HCT116 (cell line): Measurements from ENCODE around the gene SPATA2L.
"Not testable (repeated sequence)": the region's sequence is repeated elsewhere in the genome, so short reads cannot be mapped to it uniquely, and the experiment has no call there.

ENCODE experiments used
- CTCF ChIP-seq, 3 experiments: fragments of 200-600 bp in 1 of 3; sonication (generic) in 1 of 3; IDR thresholded peaks in 2 of 3; conservative IDR thresholded peaks in 1 of 3; 2 replicates each; pipeline ENCODE4 v1.5.1; 2012 to 2017; ENCODE audit warnings: low read depth in 2 of 3, low read length in 2 of 3, antibody characterized with exemption in 1 of 3, borderline replicate concordance in 1 of 3, control low read depth in 1 of 3, mild to moderate bottlenecking in 1 of 3, mixed read lengths in 1 of 3, mixed run types in 1 of 3, moderate library complexity in 1 of 3; ENCODE audit not compliant: insufficient read depth in 1 of 3
- ELF1 ChIP-seq: IDR thresholded peaks from 2 replicates; pipeline ENCODE4 v1.6.1; 2012; ENCODE audit warnings: low read depth, borderline replicate concordance
- EZH2 ChIP-seq: fragments of 200-600 bp; sonication (generic); IDR thresholded peaks from 2 replicates; pipeline ENCODE4 v1.6.1; 2017; ENCODE audit warnings: antibody characterized with exemption, mixed run types
- FOSL1 ChIP-seq: IDR thresholded peaks from 2 replicates; pipeline ENCODE4 v1.6.1; 2012; ENCODE audit warnings: low read depth
- POLR2A ChIP-seq: IDR thresholded peaks from 2 replicates; pipeline ENCODE4 v1.7.0; 2011; ENCODE audit warnings: borderline replicate concordance; ENCODE audit not compliant: insufficient read depth, insufficient read length; ENCODE audit errors: extremely low read depth
- POLR2AphosphoS5 ChIP-seq: IDR thresholded peaks from 2 replicates; pipeline ENCODE4 v1.6.1; 2011; ENCODE audit warnings: mild to moderate bottlenecking, low read depth, low read length, moderate library complexity
- RAD21 ChIP-seq: IDR thresholded peaks from 2 replicates; pipeline ENCODE4 v1.6.1; 2012; ENCODE audit warnings: low read depth, mild to moderate bottlenecking
- REST ChIP-seq: IDR thresholded peaks from 2 replicates; pipeline ENCODE4 v1.6.1; 2012; ENCODE audit warnings: low read depth
- SIN3A ChIP-seq: IDR thresholded peaks from 2 replicates; pipeline ENCODE4 v1.6.1; 2012; ENCODE audit warnings: low read depth
- YY1 ChIP-seq: IDR thresholded peaks from 2 replicates; pipeline ENCODE4 v1.6.1; 2011; ENCODE audit warnings: low read length, low read depth, moderate library complexity, mild to moderate bottlenecking; ENCODE audit not compliant: insufficient replicate concordance; ENCODE audit errors: extremely low read depth
- ZFX ChIP-seq: fragments of 450-650 bp; IDR thresholded peaks from 2 replicates; pipeline ENCODE4 v1.6.1; 2017
- ZNF274 ChIP-seq: fragments of 200-500 bp; sonication (Bioruptor generic); IDR thresholded peaks from 2 replicates; pipeline ENCODE4 v1.6.1; 2014; ENCODE audit warnings: mild to moderate bottlenecking, low read depth, low read length, inconsistent platforms

- not testable (repeated sequence) for TF ChIP-seq CTCF (IDR thresholded peaks at IDR 0.05 in 2 of 3, conservative IDR thresholded peaks at IDR 0.05 in 1 of 3; ENCODE audit: borderline replicate concordance in 1 of 3, insufficient read depth in 1 of 3, low read depth in 2 of 3, low read length in 2 of 3); REST; FOSL1; SIN3A; YY1; RAD21; POLR2A; ZFX; ELF1; EZH2; POLR2AphosphoS5; ZNF274
Observed at GRCh38 chr16:89694784-89695085, 6.8 kb downstream of the SPATA2L start.
